Calu3 (cell line): ENCODE measurements around the gene IL1R1. TPM values are rescaled to one million over a fixed set of nuclear protein-coding genes. Genes with fewer than 3 reads are reported as not detected.

Source experiments
- BruUV-seq: library from RNA; stranded (reverse); fragments of 400-500 nt; replicated peaks from 2 replicates; lab custom pipeline; 2021; lab: Mats Ljungman, UMichigan
- CTCF ChIA-PET: fragments of 300-600 bp; sonication (Branson Sonifier 250); formaldehyde crosslinking; loops from one replicate; lab custom pipeline; 2022; ENCODE audit warnings: antibody characterized with exemption; lab: Charles Lee
- DNase-seq: peaks from one replicate; pipeline ENCODE4 v3.0.0; 2022
- H3K27ac Mint-ChIP-seq: one replicate; pipeline ENCODE4 v1.8.0; 2022; ENCODE audit warnings: mixed read lengths; ENCODE audit not compliant: unreplicated experiment
- H3K27me3 Mint-ChIP-seq: one replicate; pipeline ENCODE4 v1.8.0; 2022; ENCODE audit warnings: mixed read lengths; ENCODE audit not compliant: unreplicated experiment
- H3K36me3 Mint-ChIP-seq: one replicate; pipeline ENCODE4 v1.8.0; 2022; ENCODE audit warnings: mild to moderate bottlenecking, moderate library complexity, mixed read lengths; ENCODE audit not compliant: insufficient read depth, unreplicated experiment
- H3K4me1 Mint-ChIP-seq: one replicate; pipeline ENCODE4 v1.8.0; 2022; ENCODE audit warnings: mild to moderate bottlenecking, low read depth, mixed read lengths; ENCODE audit not compliant: unreplicated experiment
- H3K4me3 Mint-ChIP-seq: one replicate; pipeline ENCODE4 v1.8.0; 2022; ENCODE audit warnings: mild to moderate bottlenecking, low read depth, moderate library complexity, mixed read lengths; ENCODE audit not compliant: unreplicated experiment
- H3K9me3 Mint-ChIP-seq: one replicate; pipeline ENCODE4 v1.8.0; 2022; ENCODE audit warnings: low read depth, mixed read lengths; ENCODE audit not compliant: unreplicated experiment
- CTCF ChIP-seq: fragments of 200-600 bp; IDR thresholded peaks from one replicate; pipeline ENCODE4 v1.8.0; 2022; ENCODE audit warnings: antibody characterized with exemption; ENCODE audit not compliant: unreplicated experiment
- intact Hi-C: fragments of 100-400 bp; cut with micrococcal nuclease; formaldehyde crosslinking; loops from one replicate; pipeline ENCODE4 v1.10.0; 2022; ENCODE audit not compliant: unreplicated experiment
- total RNA-seq: library from RNA; stranded (reverse); gene quantifications from 2 replicates; pipeline ENCODE4 v1.2.3, GENCODE V29; 2022

The IL1R1 gene
- total RNA-seq, 1 experiment from 2014 or later: 6.2 TPM

GRCh38 chr2:102177814-102178478, 35.4 kb downstream of the IL1R1 start:
- no peak for DNase-seq
- Mint-ChIP-seq H3K4me3 (no peak overlapping the region), H3K9me3 (no peaks in the 10 kb centered on the region), H3K36me3 (no peaks in the 10 kb centered on the region), H3K4me1 (no peaks in the 10 kb centered on the region), H3K27me3 (no peaks in the 10 kb centered on the region), H3K27ac (no peak overlapping the region)
- CTCF ChIA-PET: no interaction called here
- BruUV-seq: no TSS peak
- intact Hi-C loops: no loop called here
- no peak for TF ChIP-seq CTCF

- Mint-ChIP-seq H3K4me1 (no peaks in the 10 kb centered on the region), H3K27ac (no peak overlapping the region), H3K36me3 (no peaks in the 10 kb centered on the region), H3K27me3 (no peaks in the 10 kb centered on the region), H3K4me3 (no peak overlapping the region), H3K9me3 (no peaks in the 10 kb centered on the region)
- DNase-seq: no peak
- CTCF ChIA-PET: no interaction called here
- TF ChIP-seq CTCF: no peak
- intact Hi-C loops: no loop called here
- no TSS peak for BruUV-seq
These were observed 36.5 kb downstream of the IL1R1 start for GRCh38 chr2:102179061-102179460.

GRCh38 chr2:102179788-102180686, 37.5 kb downstream of the IL1R1 start:
- CTCF ChIA-PET: no interaction called here
- no peaks in the 10 kb centered on the region for H3K36me3 Mint-ChIP-seq
- H3K4me3 Mint-ChIP-seq: no peak overlapping the region
- no peaks in the 10 kb centered on the region for H3K4me1 Mint-ChIP-seq
- no peak for DNase-seq
- H3K27ac Mint-ChIP-seq: no peak overlapping the region
- BruUV-seq: no TSS peak
- no peaks in the 10 kb centered on the region for H3K9me3 Mint-ChIP-seq
- intact Hi-C loops: no loop called here
- TF ChIP-seq CTCF: no peak
- H3K27me3 Mint-ChIP-seq: no peaks in the 10 kb centered on the region

- H3K4me3 Mint-ChIP-seq: no peak overlapping the region
- no peaks in the 10 kb centered on the region for H3K9me3 Mint-ChIP-seq
- no TSS peak for BruUV-seq
- H3K4me1 Mint-ChIP-seq: no peaks in the 10 kb centered on the region
- TF ChIP-seq CTCF: no peak
- DNase-seq: no peak
- H3K36me3 Mint-ChIP-seq: no peaks in the 10 kb centered on the region
- intact Hi-C loops: no loop called here
- H3K27ac Mint-ChIP-seq: no peak overlapping the region
- CTCF ChIA-PET: no interaction called here
- no peaks in the 10 kb centered on the region for H3K27me3 Mint-ChIP-seq
These were observed 38.1 kb downstream of the IL1R1 start for GRCh38 chr2:102180687-102180999.
